Fibroblast of skin of back (primary cell): ENCODE results near the gene GPLD1.
"Not testable (repeated sequence)": the region's sequence is repeated elsewhere in the genome, so short reads cannot be mapped to it uniquely, and the experiment has no call there.

Experiments
- DNase-seq: peaks from one replicate; pipeline ENCODE4 v3.0.0-alpha.2; 2013

GPLD1 gene

GRCh38 chr6:24453921-24454320 is 35.5 kb downstream of the GPLD1 start:
- DNase-seq = no peak

GRCh38 chr6:24451581-24452388 is 37.6 kb downstream of the GPLD1 start:
- no peak for DNase-seq

GRCh38 chr6:24448828-24449525 is 40.4 kb downstream of the GPLD1 start:
- no peak for DNase-seq

- DNase-seq = no peak
Measured at GRCh38 chr6:24448396-24448795, 41.0 kb downstream of the GPLD1 start.

- no peak for DNase-seq
Measured at GRCh38 chr6:24446670-24447069, 42.7 kb downstream of the GPLD1 start.

GRCh38 chr6:24445704-24446103 is 43.7 kb downstream of the GPLD1 start:
- no peak for DNase-seq

- no peak for DNase-seq
Measured at GRCh38 chr6:24444588-24444987, 44.8 kb downstream of the GPLD1 start.

- DNase-seq = no peak
Measured at GRCh38 chr6:24441599-24441904, 47.8 kb downstream of the GPLD1 start.

GRCh38 chr6:24440897-24441598 is 48.3 kb downstream of the GPLD1 start:
- no peak for DNase-seq

- no peak for DNase-seq
Measured at GRCh38 chr6:24439858-24440539, 49.4 kb downstream of the GPLD1 start.

- no peak for DNase-seq
Measured at GRCh38 chr6:24436979-24437378, 52.4 kb downstream of the GPLD1 start.

GRCh38 chr6:24432611-24433010 is 56.8 kb downstream of the GPLD1 start:
- DNase-seq = no peak

- DNase-seq = peak; percentile 58
Measured at GRCh38 chr6:24431045-24431451, 58.3 kb downstream of the GPLD1 start.

- no peak for DNase-seq
Measured at GRCh38 chr6:24430086-24430485, 59.3 kb downstream of the GPLD1 start.

- DNase-seq = no peak
Measured at GRCh38 chr6:24429146-24429545, 60.2 kb downstream of the GPLD1 start.

- peak; percentile 57 for DNase-seq
Measured at GRCh38 chr6:24428615-24429014, 60.8 kb downstream of the GPLD1 start.

- DNase-seq = no peak
Measured at GRCh38 chr6:24426729-24427446, 62.5 kb downstream of the GPLD1 start.

- DNase-seq = no peak
Measured at GRCh38 chr6:24425091-24425490, 64.3 kb downstream of the GPLD1 start.

- DNase-seq = no peak
Measured at GRCh38 chr6:24419526-24419925, 69.9 kb downstream of the GPLD1 start.

- DNase-seq = no peak
Measured at GRCh38 chr6:24415753-24416152, 73.6 kb downstream of the GPLD1 start.

GRCh38 chr6:24414531-24414930 is 74.8 kb downstream of the GPLD1 start:
- not testable (repeated sequence) for DNase-seq

- no peak for DNase-seq
Measured at GRCh38 chr6:24412294-24412693, 77.1 kb downstream of the GPLD1 start.
